GM21447 (cell line): ENCODE data around the gene CD79A.

ENCODE experiments used
- ATAC-seq: cut with Tn5 transposase; IDR thresholded peaks from one replicate; pipeline ENCODE4 v1.9.1; 2021; ENCODE audit not compliant: unreplicated experiment

Gene CD79A

GRCh38 chr19:41917676-41918075 is 40.6 kb downstream of the CD79A start:
- ATAC-seq, result no peak

- ATAC-seq, result no peak
Measured at GRCh38 chr19:41918095-41918494, 41.0 kb downstream of the CD79A start.

- no peak for ATAC-seq
Measured at GRCh38 chr19:41918653-41919244, 41.7 kb downstream of the CD79A start.

GRCh38 chr19:41919948-41920712 is 43.1 kb downstream of the CD79A start:
- ATAC-seq, result no peak

GRCh38 chr19:41920882-41921576 is 44.0 kb downstream of the CD79A start:
- ATAC-seq, result no peak

GRCh38 chr19:41921577-41922576 is 44.8 kb downstream of the CD79A start:
- no peak for ATAC-seq

- ATAC-seq, result no peak
Measured at GRCh38 chr19:41922585-41922984, 45.5 kb downstream of the CD79A start.

GRCh38 chr19:41923045-41923788 is 46.1 kb downstream of the CD79A start:
- ATAC-seq, result no peak

- no peak for ATAC-seq
Measured at GRCh38 chr19:41924151-41925145, 47.4 kb downstream of the CD79A start.

GRCh38 chr19:41925208-41926003 is 48.3 kb downstream of the CD79A start:
- ATAC-seq, result no peak

GRCh38 chr19:41926028-41926762 is 49.1 kb downstream of the CD79A start:
- no peak for ATAC-seq

- ATAC-seq, result no peak
Measured at GRCh38 chr19:41926763-41927496, 49.9 kb downstream of the CD79A start.

GRCh38 chr19:41927497-41928192 is 50.6 kb downstream of the CD79A start:
- no peak for ATAC-seq

GRCh38 chr19:41928221-41928683 is 51.2 kb downstream of the CD79A start, which contains the start of gene ERFL:
ERFL (minus strand) TSS chr19:41928449; CDS start chr19:41912919, 15,530 bp downstream.
- ATAC-seq, result no peak

GRCh38 chr19:41928754-41929535 is 51.9 kb downstream of the CD79A start:
- no peak for ATAC-seq
